ENCODE data around the gene TGIF1. TPM values are rescaled to one million over a fixed set of nuclear protein-coding genes. Genes with fewer than 3 reads are reported as not detected.

TGIF1 gene
- total RNA-seq, 1 experiment from 2014 or later, result 242 TPM

GRCh38 chr18:3493501-3494244 lies 43.7 kb downstream of the TGIF1 start:
- Histone ChIP-seq H3K4me1 (ENCODE audit: control insufficient read depth in 1 of 2, insufficient read depth in 2 of 2, low read length in 2 of 2) (peaks cover 0 to 13% of the 10 kb centered on the region in 2 experiments; a peak in 2 of 4 replicates), H2AFZ (ENCODE audit: low read depth, low read length, poor library complexity, severe bottlenecking) (no peak overlapping the region), H3K79me2 (ENCODE audit: insufficient read depth, low read length) (no peaks in the 10 kb centered on the region), H3K9ac (ENCODE audit: low read length) (no peak overlapping the region), H3K27ac (ENCODE audit: low read depth, low read length) (no peak overlapping the region), H3K9me2 (ENCODE audit: insufficient read depth) (no peaks in the 10 kb centered on the region), H3K36me3 (ENCODE audit: control insufficient read depth in 1 of 2, insufficient read depth in 2 of 2, low read length in 2 of 2) (no peaks in the 10 kb centered on the region), H3K4me3 (replicated peaks in 1 of 2; ENCODE audit: low read depth in 1 of 2, low read length in 2 of 2) (no peak overlapping the region), H3K4me2 (ENCODE audit: low read length) (no peak overlapping the region), H4K20me1 (ENCODE audit: insufficient read depth) (no peaks in the 10 kb centered on the region), H3K9me3 (ENCODE audit: control insufficient read depth in 1 of 2, insufficient read depth in 1 of 2, low read depth in 1 of 2, low read length in 2 of 2) (no peaks in the 10 kb centered on the region), H3K27me3 (ENCODE audit: insufficient read depth, low read length) (no peaks in the 10 kb centered on the region)
- POLR2A ChIA-PET, result no interaction called here
- TF ChIP-seq JUND (IDR thresholded peaks at IDR 0.05), result no peak
- TF ChIP-seq CEBPB (IDR thresholded peaks at IDR 0.05; ENCODE audit: low read depth), result no peak
- TF ChIP-seq SRF (IDR thresholded peaks at IDR 0.05; ENCODE audit: low read depth), result no peak
- TF ChIP-seq POLR2A (IDR thresholded peaks at IDR 0.05; ENCODE audit: borderline replicate concordance, extremely low read depth, insufficient read depth, insufficient read length), result no peak
- no peak for TF ChIP-seq FOSL1 (IDR thresholded peaks at IDR 0.05; ENCODE audit: low read depth)
- no peak for TF ChIP-seq ATF3 (IDR thresholded peaks at IDR 0.05)
- no peak for TF ChIP-seq ZFX (IDR thresholded peaks at IDR 0.05)
- TF ChIP-seq EGR1 (IDR thresholded peaks at IDR 0.05; ENCODE audit: low read depth), result no peak
- no peak for TF ChIP-seq EZH2phosphoT487 (IDR thresholded peaks at IDR 0.05; ENCODE audit: borderline replicate concordance)
- TF ChIP-seq POLR2AphosphoS5 (IDR thresholded peaks at IDR 0.05; ENCODE audit: low read depth, low read length), result no peak
- no peak for TF ChIP-seq ZNF274 (IDR thresholded peaks at IDR 0.05; ENCODE audit: low read depth, low read length)
- TF ChIP-seq RAD21 (IDR thresholded peaks at IDR 0.05; ENCODE audit: low read depth), result no peak
- intact Hi-C loops (cut with micrococcal nuclease), result loop anchor here (5.0 kb wide), 1 partner anchor 69 kb away; no protein-coding TSS in a partner anchor
- ATAC-seq (no peak), DNase-seq (ENCODE audit: low read depth, low spot score) (no peak)
- RAD21 ChIA-PET (ENCODE audit: low non-redundant PET in 1 of 2, low total read pairs in 2 of 2, uncharacterized antibody in 2 of 2, unreplicated experiment in 2 of 2), result interaction anchor here in 1 of 2 experiments (0.7 kb wide), 1 partner anchor 100 kb away, joined by 5 read pairs; no protein-coding TSS in a partner anchor
- CTCF ChIA-PET, result no interaction called here
- no TSS peak for BruUV-seq (replicated peaks)

- no peak overlapping the region for H3K4me2 ChIP-seq (ENCODE audit: low read length)
- H3K9ac ChIP-seq (ENCODE audit: low read length), result no peak overlapping the region
- CTCF ChIA-PET, result no interaction called here
- no peak overlapping the region for H2AFZ ChIP-seq (ENCODE audit: low read depth, low read length, poor library complexity, severe bottlenecking)
- no peak overlapping the region for H3K27ac ChIP-seq (ENCODE audit: low read depth, low read length)
- no peak for TF ChIP-seq SIN3A (IDR thresholded peaks at IDR 0.05; ENCODE audit: low read depth)
- no peak for TF ChIP-seq SRF (IDR thresholded peaks at IDR 0.05; ENCODE audit: low read depth)
- TF ChIP-seq ELF1 (IDR thresholded peaks at IDR 0.05; ENCODE audit: borderline replicate concordance, low read depth), result no peak
- ATAC-seq (no peak), DNase-seq (ENCODE audit: low read depth, low spot score) (no peak)
- peaks cover 0 to 11% of the 10 kb centered on the region in 2 experiments; a peak in 2 of 4 replicates for H3K4me1 ChIP-seq (ENCODE audit: control insufficient read depth in 1 of 2, insufficient read depth in 2 of 2, low read length in 2 of 2)
- H3K27me3 ChIP-seq (ENCODE audit: insufficient read depth, low read length), result no peaks in the 10 kb centered on the region
- RAD21 ChIA-PET (ENCODE audit: low non-redundant PET in 1 of 2, low total read pairs in 2 of 2, uncharacterized antibody in 2 of 2, unreplicated experiment in 2 of 2), result no interaction called here
- intact Hi-C loops (cut with micrococcal nuclease), result loop anchor here (5.0 kb wide), 1 partner anchor 68 kb away; no protein-coding TSS in a partner anchor
- no peaks in the 10 kb centered on the region for H4K20me1 ChIP-seq (ENCODE audit: insufficient read depth)
- no peaks in the 10 kb centered on the region for H3K36me3 ChIP-seq (ENCODE audit: control insufficient read depth in 1 of 2, insufficient read depth in 2 of 2, low read length in 2 of 2)
- no peak overlapping the region for H3K4me3 ChIP-seq (replicated peaks in 1 of 2; ENCODE audit: low read depth in 1 of 2, low read length in 2 of 2)
- H3K9me3 ChIP-seq (ENCODE audit: control insufficient read depth in 1 of 2, insufficient read depth in 1 of 2, low read depth in 1 of 2, low read length in 2 of 2), result no peaks in the 10 kb centered on the region
- POLR2A ChIA-PET, result no interaction called here
- BruUV-seq (replicated peaks), result no TSS peak
- H3K79me2 ChIP-seq (ENCODE audit: insufficient read depth, low read length), result no peaks in the 10 kb centered on the region
- no peaks in the 10 kb centered on the region for H3K9me2 ChIP-seq (ENCODE audit: insufficient read depth)
Measured at GRCh38 chr18:3494245-3494526, 44.2 kb downstream of the TGIF1 start.

All from HCT116 (cell line).